Fibroblast of skin of right quadriceps (primary cell): ENCODE results near the gene FOXP4.
"Not testable (repeated sequence)": the region's sequence is repeated elsewhere in the genome, so short reads cannot be mapped to it uniquely, and the experiment has no call there.

Experiments
- DNase-seq: peaks from one replicate; pipeline ENCODE4 v3.0.0-alpha.2; 2013

The FOXP4 gene

DNA sequence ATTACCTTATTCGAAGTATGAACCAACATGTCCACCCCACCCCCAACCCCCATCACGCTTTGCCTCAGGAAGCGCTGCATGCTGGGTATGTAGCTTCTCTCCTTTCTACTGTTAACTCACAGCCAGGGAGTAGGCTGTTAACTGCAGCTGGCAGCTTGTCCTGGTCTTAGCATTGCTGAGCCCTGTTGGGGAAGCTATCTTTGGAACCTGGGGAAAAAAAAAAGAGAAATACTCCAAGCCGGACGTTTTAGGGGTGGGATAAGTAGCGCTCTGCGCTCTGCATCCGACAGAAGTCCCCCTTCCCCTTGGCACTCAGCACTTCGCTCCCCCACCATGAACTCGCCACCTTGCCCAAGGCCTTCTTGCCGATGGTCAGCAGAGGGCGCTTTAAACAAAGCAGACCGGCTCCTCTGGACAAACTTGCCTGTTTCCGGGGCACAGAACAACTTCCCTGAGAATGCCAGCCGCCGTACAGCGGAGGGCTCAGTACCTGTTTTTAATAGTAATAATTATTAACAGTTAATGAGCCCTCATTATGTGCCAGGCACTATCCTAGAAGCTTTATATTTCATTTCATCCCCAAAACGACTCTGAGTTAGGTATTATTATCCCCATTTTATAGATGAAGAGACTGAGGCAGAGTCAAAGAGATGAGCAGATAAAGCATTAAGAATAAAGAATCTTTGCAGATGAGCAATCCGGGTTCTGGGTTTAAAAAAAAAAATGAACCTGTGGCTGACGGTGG, 56.9 kb downstream of the FOXP4 start:
- peak; percentile 81 for DNase-seq

DNA sequence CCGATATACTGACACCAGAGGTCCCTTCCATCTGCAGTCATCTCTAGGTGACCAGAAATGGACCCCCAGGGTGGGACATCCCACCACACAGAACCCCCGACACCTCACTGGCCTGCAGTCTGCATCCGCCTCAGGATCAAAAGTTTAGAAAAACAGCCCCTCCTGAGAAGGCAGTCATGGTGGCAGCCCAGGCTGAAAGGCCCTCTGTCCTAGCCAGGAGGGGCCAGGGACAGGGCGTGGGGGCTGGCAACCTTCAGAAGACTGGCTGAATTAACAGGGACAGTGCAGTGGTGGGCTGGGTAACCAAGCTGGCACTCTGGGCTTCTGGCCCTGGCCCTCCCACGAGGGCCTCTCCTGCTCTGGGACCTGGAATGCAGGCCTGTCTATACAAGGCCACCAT, 57.8 kb downstream of the FOXP4 start:
- DNase-seq: no peak

DNA sequence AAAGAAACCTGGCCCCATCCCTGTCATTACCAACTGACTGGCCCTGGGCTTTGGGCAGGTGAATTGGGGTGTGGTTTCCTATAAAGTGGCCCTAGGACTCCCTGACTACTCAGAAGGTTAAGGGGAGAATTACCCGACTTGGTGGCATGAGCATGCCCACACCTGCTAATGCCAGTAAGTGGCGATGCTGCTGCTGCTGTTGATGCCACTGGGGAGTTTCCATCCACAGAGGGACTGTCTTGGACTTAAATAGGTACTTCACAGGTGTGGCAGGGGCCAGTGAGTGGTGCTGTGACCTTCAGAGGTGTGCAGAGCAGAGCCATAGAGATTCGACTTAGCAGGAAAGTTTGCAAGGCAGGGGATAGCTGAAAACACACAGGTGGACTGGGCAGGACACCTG, 59.5 kb downstream of the FOXP4 start:
- DNase-seq: no peak

DNA sequence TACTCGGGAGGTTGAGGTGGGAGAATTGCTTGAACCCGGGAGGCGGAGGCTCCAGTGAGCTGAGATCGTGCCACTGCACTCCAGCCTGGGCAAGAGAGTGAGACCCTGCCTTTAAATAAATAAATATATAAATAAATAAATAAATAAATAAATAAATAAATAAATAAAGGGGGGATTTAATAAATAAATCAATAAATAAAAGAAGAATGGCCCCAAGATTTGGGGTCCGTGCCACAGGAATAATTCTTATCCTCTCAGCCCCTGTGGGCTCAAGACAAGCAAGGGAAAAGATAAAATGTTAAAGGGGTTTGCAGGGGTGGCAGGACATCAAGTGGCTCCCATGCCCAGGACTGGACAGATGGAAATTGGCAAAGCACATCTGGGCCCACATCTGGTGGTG, 60.9 kb downstream of the FOXP4 start:
- no peak for DNase-seq

DNA sequence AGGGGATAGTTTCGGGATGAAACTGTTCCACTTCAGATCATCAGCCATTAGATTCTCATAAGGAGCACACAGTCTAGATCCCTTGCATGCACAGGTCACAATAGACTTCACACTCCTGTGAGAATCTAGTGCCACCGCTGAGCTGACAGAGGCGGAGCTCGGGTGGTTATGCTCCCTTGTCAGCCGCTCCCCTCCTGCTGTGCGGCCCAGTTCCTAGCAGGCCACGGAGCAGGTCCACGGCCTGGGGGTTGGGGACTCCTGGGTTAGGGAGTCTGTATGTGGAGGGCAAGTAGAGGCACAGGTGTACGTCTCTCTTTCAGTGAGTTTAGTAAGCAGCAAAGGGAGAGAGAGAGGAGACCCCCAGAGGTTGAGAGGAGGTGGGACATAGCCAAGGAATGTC, 61.6 kb downstream of the FOXP4 start:
- no peak for DNase-seq

DNA sequence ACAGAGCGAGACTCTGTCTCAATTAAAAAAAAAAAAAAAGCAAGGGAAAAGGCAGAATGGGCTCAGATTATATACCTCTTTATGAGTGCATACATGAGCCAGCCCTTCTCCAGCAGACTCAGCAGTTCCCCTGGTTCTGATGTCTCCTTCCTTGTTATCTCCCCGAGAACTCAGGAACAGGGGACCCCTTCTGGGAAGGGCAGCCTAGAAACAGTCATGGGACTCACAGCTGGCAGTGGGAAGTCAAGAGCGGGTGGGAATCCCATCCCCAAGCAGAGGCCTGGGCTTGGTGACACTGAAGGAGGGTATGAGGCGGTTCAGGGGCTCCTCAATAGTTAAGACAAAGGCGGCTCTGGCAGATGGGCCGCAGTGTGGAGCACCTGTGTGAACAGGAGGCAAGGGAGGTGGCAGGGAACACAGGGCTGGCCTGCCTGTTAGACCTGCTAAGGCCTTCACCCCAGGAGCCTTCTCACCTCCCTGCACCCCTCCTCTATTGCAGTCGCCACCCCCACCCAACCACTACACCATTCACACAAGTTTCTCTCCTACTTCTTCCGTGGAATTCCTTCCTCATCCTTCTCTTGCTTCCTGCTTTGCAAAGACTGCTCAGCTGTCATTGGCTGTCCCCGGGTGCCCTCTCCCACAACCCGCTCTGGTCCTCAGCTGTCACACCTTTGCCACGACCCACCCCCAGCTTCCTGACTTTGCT, 62.4 kb downstream of the FOXP4 start:
- DNase-seq: no peak

DNA sequence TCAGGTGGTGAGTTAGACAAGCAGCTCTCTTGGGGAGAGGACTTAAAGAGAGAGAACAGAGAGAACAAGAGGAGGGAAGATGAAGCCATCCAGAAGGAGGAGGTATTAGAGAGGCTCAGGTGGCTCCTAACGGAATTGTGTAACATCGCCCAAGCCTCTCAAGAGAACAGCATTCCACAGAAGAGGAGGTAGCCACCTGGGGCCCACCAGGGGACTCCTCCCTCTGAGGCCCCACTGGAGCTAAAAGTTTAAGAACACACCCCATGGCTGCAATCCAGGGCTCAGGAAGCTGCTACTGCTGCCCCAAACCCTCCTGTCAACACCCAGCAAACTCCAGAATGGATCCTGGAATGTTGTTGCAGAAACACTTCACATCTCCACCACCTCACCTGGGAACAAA, 68.5 kb downstream of the FOXP4 start:
- DNase-seq: no peak

DNA sequence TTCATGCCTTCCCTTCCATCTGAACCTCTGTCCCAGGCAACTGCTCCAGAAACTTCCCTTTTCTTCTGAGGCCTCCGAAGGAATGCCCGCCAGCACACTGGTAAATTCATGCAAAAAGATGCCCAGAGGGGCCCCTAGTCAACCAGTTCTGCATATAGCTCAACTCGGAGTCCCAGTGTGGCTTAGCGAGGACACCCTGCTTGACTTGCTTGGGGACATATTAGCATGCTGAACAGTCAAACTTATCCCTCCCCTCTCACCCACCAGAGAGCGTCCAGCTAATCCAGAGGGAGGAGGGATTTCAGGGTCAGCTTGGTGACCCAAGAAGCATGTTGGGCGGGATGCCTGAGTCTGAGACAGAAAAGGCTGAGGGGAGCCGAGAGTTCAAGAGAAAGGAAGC, 69.1 kb downstream of the FOXP4 start:
- DNase-seq: no peak

DNA sequence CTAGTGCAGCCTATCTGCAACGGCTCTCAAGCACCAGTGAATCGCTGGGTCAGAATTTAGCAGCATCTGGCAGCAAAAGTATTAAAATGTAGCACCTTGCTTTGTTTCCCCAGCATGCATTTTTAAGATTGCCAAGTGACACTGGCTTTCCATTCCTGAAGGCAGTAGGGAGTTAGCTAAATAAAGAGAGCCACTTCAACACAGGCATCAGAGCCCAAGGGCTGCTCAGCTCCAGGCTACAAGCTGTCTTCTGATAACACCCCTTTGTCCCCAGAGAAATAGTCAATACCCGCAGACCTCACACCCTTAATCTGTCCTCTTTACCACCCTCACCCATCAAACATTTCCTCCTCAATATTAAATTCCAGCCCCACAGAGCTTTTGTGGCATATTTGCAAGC, 72.4 kb downstream of the FOXP4 start:
- no peak for DNase-seq

DNA sequence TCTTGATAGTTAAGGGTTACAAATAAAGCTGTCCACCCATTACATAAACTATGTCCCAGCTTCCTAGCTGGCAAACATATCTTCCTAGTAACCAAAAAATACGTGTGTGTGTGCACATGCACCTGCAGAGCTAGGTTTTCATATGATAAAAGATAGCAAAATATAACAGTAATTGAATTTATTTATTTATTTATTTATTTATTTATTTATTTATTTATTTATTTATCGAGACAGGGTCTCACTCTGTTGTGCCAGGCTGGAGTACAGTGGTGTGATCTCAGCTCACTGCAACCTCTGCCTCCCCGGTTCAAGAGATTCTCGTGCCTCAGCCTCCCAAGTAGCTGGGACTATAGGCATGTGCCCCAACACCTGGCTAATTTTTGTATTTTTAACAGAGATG, 73.0 kb downstream of the FOXP4 start:
- DNase-seq: not testable (repeated sequence)

DNA sequence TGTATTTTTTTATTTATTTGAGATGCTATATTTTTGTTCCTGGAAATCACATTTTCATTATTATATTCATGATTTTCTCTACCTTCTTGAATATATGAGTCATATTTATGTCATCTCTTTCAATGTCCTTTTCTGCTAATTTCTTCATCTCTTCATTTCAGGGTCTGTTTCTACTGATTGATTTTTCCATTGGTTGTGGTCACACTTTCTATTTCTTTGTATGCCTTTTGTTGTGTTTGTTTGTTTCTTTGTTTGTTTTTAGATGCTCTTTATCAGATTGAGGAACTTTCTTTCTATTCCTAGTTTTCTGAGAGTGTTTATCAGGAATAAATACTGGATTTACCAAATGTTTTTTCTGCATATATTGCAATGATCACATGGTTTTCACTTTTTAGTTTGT, 75.2 kb downstream of the FOXP4 start:
- DNase-seq: no peak

DNA sequence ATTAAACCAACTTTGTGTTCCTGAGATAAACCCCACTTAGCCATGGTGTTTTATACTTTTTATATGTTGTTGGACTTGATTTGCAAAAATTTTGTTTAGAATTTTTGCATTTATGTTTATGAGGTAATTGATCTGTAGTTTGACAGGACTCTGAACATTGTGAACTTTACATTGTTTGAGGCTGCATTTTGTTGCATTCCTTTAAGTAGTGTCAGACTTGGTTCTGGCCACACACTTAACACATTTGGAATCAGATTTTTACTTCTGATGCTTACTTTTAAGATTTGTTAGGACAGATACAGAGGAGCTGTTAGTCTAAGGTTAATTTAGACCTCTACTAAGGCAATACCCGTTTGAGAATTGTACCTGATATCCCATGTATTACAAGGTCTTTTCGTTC, 75.6 kb downstream of the FOXP4 start:
- no peak for DNase-seq

DNA sequence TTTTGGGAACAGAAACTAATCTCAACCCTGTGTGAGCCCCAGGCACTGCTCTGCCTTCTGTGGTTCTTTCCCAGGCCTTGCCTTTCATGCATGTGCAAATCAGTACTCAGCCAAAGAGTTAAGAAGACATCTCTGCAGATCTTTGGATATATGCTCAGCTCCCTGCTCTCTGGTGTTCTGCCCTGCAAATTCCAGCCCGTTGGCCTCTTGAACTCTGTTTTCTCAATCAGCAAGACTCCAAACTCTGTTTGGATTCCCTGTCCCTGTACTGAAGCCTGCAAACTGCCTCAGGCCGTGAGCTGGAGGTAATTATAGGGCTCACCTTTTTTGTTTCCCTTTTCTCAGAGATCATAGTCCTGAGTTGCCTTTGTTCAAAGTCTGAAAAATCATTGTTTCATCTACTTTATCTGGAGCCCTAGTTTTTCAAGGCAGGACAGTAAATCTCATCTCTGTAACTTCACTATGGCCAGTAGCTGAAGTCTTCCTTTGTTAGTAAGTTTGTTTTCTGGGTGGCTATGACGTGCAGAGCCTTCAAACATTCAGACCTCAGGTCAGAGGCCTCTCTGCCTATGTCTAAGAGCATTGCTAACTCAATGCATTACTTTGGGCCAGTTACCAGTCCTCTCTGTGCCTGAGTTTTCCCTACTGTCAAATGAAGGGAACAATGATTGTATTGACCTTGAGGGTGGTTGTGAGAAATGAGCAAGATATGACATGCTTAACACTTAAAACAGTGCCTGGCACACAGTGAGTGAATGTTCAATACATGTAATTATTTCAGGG, 76.2 kb downstream of the FOXP4 start:
- no peak for DNase-seq

DNA sequence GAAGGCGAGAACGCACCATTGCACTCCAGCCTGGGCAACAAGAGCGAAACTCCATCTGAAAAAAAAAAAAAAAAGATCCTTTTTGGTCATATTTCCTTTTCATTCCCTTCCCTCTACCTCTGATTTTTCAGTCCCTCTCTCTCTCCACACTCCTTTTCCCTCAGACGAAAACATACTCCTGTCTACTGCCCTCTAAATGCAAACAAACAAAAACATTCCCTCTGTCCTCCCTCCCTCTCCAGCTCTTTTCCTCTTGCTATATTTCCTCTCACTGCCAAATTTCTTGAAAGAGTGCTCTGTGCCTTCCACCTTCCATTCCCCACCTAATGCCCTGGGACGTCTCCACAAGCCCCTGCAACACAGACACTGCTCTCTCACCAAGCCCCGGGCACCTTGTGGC, 77.1 kb downstream of the FOXP4 start:
- no peak for DNase-seq

DNA sequence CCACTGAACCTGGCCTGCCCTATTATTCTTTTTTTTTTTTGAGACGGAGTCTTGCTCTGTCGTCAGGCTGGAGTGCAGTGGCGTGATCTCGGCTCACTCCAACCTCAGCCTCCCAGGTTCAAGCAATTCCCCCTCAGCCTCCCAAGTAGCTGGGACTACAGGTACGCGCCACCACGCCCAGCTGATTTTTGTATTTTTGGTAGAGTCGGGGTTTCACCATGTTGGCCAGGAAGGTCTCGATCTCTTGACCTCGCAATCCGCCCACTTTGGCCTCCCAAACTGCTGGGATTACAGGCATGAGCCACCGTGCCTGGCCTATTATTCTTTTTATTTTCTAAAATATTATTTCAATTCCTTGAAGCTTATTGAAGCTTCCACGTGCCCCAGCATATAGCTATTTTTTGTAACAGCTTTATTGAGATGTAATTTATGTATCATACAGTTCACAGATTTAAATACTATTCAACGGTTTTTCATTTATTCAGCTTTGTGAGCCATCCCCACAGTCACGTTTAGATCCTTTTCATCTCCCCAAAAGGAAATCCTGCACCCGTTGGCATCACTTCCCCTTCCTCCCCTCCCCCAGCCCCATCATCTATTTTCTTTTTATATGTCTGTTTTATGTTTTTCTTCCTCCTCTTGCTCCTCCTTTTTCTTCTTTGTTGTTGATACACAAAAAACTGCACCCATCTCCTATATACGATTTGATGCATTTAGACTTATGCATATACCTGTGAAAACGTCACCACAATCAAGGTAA, 78.6 kb downstream of the FOXP4 start:
- no peak for DNase-seq

DNA sequence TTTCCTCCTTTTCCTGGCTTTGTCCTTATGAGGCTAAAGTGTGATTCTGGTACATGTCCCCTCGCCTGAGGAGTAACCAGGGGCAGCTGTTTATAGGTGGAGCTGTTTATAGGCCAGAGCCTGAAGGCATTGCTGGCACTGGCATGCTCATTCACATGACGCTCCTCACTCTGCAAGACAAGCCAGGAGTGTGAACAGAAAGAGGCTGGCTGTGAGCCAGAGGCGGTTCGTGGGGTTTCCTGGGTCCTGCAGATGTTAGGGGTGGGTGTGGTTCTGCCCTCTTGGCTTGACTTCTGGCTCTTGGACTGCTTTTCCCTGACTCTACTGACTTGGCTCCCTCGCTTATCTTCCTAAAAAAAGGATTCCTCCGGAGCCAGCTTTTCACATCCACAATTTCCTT, 79.3 kb downstream of the FOXP4 start:
- no peak for DNase-seq

DNA sequence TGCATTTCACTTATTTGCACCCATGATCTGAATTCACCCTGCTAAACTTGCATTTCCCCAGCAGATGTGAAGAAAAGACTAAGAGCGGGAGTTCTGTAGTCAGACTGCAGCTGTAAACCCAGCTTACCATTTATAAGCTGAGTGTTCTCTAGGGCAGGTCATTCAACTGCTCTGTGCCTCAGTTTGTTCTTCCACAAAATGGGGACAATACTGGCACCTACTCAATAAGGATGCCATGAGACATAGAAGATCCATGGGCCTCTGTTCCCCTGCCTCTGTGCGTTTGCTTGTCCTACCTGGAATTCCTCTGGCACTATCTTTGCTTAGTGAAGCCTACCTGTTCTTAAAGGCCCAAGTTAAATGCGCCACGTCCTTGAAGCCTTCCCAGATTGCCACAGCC, 79.8 kb downstream of the FOXP4 start:
- DNase-seq: no peak

DNA sequence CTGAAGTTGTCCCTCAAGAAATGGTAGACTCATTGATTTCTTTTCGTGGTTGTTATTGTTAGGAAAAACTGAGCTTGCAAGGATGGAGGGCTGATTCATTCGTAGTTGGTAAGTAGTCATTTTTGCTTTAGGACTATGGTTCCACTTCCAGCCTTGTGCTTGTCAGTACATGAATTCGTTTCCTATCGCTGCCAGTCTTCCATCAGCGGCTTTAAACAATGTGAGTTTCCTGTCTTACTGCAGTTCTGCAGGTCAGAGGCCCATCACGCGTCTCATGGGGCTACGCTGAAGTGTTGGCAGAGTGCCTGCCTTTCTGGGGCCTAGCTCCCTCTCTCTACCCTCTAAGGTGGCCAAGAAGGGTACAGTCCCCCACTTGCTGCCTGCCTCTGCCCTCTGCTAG, 80.7 kb downstream of the FOXP4 start:
- no peak for DNase-seq

DNA sequence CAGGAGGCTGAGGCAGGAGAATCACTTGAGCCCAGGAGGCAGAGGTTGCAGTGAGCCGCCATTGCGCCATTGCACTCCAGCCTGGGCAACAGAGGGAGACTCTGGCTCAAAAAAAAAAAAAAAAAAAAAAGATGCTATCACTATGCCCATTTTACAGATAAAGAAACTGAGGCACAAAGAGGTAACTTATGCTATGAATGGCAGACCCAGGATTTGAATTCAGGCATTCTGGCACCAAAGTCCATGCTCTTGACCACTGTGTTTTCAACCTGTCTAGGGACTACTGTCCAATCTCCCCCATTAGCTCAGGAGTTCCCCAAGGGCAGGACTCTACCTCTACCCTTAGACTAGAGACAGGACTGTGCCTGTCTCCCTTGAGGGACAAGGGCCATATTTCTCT, 82.9 kb downstream of the FOXP4 start:
- DNase-seq: no peak

DNA sequence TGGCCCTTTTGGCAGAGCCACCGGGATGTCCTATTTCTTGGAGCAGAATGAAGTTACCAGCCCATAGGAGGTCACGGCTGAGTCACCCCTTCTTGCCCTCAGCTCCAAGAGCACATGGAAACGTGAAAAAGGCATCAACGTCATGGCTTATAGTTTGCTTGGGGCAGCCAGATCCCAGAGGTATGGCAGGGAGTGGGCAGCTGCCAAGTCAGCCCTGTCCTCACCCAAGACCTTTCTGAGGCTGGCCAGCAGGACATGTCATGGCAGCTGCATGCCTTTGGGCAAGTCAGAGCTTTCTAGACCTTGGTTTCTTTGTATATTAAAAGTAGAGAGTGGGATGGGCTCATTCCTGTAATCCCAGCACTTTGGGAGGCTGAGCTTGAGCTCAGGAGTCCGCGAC, 83.9 kb downstream of the FOXP4 start:
- no peak for DNase-seq

DNA sequence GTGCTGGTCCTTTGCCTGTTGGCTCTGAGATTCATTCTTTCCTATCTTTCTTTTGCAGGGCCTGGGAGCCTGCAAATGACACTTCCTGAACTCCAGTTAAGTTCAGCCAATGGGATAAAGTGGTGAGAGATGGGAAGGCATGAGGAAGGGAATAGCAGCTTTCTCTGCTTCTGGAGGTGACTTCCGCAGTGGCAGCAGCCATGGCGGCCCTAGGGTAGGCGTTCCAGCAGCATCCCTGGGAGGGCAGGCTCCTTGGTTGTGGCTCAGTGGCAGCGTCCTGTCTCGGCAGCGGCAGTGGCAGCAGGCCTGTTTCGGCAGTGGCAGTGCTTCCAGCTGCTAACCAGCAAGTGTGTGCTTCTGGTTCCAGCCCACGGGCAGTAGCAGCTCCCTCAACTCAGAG, 84.8 kb downstream of the FOXP4 start:
- DNase-seq: no peak

DNA sequence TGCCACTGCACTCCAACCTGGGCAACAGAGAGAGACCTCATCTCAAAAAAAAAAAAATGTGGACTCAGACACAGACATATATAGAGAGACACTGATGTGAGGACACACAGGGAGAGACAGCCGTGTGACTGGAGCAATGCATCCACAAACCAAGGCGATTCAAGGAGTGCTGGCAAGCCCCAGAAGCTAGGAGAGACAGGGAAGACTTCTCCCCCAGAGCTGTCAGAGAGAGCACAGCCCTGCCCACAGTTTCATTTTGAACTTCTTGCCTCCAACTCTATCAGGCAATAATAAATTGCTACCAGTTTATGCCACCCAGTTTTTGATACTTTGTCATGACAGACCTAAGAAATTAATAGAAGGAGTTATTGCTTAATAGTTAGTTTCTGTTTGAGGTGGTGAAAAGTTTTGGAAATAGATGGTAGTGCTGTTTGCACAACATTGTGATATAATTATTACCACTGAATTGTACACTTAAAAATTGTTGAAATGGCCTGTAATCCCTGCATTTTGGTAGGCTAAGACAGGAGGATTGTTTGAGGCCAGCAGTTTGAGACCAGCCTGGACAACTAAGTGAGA, 87.0 kb downstream of the FOXP4 start:
- DNase-seq: no peak

DNA sequence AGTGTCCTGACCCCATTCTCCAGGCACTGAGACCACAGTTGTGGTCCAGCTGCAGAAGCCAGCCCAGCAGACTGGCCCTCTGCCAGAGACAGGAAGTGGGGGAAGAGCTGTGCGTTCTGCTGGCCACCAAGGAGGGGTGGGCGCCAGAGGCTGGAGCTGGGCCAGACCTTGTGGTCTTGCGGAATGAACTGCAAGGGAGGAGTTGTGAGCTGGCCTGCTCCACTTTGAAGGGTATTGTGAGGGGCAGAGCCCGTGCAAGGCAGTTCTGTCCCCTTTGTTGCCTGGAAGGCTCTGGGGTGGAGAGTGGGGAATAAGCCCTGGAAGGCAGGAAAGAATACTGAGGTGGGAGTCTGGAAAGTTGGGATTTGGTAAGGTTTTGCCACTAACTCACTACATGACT, 88.5 kb downstream of the FOXP4 start:
- peak; percentile 65 for DNase-seq
